Measurements from ENCODE around the gene DMAC2L. TPM values are rescaled to one million over a fixed set of nuclear protein-coding genes. Genes with fewer than 3 reads are reported as not detected.

Gene DMAC2L
- total RNA-seq, 4 donors from 2014 or later = 7.7 to 23.9 (median 15.7) TPM

DNA sequence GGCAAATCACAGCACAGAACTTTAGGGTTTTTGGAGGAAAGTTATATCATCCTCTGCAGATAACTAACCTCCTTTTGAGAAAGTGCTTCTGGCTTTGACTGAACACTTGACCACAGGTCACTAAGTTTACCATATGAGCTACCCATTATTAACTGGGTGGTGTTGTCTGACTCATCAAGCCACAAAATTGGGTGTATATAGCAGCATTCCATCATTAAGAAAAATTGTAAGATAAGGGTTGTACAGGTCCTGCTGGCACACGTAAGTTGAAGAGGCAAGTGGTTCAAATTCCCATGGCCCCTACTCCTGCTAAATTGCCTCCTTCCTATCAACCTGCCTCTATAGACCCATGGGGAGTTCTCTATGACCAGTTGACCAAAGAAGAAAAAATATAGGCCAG is 39.6 kb upstream of the DMAC2L start:
- Histone ChIP-seq H3K4me3 (no peak overlapping the region), H3K4me1 (no peaks in the 10 kb centered on the region), H3K27ac (no peak overlapping the region), H3K27me3 (no peaks in the 10 kb centered on the region), H3K9me3 (no peaks in the 10 kb centered on the region), H3K36me3 (no peaks in the 10 kb centered on the region)
- TF ChIP-seq, protein P1, sequence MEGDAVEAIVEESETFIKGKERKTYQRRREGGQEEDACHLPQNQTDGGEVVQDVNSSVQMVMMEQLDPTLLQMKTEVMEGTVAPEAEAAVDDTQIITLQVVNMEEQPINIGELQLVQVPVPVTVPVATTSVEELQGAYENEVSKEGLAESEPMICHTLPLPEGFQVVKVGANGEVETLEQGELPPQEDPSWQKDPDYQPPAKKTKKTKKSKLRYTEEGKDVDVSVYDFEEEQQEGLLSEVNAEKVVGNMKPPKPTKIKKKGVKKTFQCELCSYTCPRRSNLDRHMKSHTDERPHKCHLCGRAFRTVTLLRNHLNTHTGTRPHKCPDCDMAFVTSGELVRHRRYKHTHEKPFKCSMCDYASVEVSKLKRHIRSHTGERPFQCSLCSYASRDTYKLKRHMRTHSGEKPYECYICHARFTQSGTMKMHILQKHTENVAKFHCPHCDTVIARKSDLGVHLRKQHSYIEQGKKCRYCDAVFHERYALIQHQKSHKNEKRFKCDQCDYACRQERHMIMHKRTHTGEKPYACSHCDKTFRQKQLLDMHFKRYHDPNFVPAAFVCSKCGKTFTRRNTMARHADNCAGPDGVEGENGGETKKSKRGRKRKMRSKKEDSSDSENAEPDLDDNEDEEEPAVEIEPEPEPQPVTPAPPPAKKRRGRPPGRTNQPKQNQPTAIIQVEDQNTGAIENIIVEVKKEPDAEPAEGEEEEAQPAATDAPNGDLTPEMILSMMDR (IDR thresholded peaks at IDR 0.05) = no peak
- TF ChIP-seq POLR2A (IDR thresholded peaks at IDR 0.05) = no peak
- DNase-seq = no peak

DNA sequence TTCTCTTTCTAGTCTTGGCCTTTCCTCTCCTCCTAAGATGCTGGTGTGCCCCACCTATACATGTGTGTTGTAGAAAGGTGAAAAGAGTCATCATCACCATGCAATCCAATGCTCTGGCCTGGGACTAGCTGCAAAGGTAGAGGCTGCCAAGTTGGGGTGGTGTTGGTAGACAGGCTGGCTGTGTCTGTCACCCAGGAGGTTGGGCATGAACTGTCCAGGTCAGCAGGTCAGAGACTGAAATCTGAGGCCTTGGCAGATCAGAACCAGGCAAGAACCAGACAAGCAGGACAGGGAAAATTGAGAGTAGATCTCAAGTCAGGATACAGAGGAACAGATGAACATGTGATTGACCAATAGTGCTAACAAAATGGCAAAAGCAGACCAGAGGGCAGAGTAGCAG is 26.3 kb upstream of the DMAC2L start:
- H3K4me1 ChIP-seq = no peaks in the 10 kb centered on the region
- no peaks in the 10 kb centered on the region for H3K36me3 ChIP-seq
- H3K27ac ChIP-seq = no peak overlapping the region
- DNase-seq = no peak
- no peaks in the 10 kb centered on the region for H3K9me3 ChIP-seq
- no peak for TF ChIP-seq POLR2A (IDR thresholded peaks at IDR 0.05)
- TF ChIP-seq, protein P1 (IDR thresholded peaks at IDR 0.05) = no peak
- no peaks in the 10 kb centered on the region for H3K27me3 ChIP-seq
- H3K4me3 ChIP-seq = no peak overlapping the region

DNA sequence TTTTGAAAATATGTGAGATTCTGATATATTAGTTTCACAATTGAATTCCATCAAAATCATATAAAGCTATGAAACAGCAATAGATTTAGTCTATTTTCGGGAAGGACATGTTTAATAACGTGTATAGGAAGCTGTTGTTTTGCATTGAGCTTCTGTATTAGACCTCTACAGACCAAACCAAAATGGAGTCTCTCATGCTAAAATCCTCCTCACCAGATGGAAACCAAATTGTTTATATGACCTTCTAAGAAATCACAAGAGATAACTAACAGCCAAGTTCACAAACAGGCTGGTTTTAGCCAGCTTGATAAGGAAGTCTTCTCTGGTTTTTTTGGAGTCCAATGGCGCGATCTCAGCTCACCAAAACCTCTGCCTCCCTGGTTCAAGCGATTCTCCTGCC is 24.0 kb upstream of the DMAC2L start:
- DNase-seq = no peak
- no peaks in the 10 kb centered on the region for H3K27me3 ChIP-seq
- H3K4me3 ChIP-seq = no peak overlapping the region
- no peaks in the 10 kb centered on the region for H3K4me1 ChIP-seq
- TF ChIP-seq, protein P1 (IDR thresholded peaks at IDR 0.05) = no peak
- TF ChIP-seq POLR2A (IDR thresholded peaks at IDR 0.05) = no peak
- no peaks in the 10 kb centered on the region for H3K36me3 ChIP-seq
- H3K27ac ChIP-seq = no peak overlapping the region
- H3K9me3 ChIP-seq = no peaks in the 10 kb centered on the region

DNA sequence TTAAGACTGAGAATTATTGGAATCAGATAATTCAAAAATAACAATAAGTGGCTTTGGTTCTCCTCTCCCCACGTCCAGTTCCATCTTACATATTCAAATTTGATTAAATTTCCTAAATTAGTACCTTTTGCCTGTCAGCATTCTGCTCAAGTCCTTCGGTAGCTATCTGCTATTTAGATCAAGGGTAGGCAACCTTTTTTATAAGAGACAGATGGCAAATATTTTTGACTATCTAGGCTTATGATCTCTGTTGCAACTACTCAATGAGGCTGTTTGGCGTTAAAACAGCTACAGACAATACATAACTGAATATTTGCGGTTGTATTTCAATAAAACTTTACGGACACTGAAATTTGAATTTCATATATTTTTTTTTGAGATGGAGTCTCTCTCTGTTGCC is 21.8 kb upstream of the DMAC2L start:
- Histone ChIP-seq H3K36me3 (no peaks in the 10 kb centered on the region), H3K9me3 (no peaks in the 10 kb centered on the region), H3K27ac (no peak overlapping the region), H3K4me3 (no peak overlapping the region), H3K4me1 (no peaks in the 10 kb centered on the region), H3K27me3 (no peaks in the 10 kb centered on the region)
- DNase-seq = no peak
- TF ChIP-seq, protein P1 (IDR thresholded peaks at IDR 0.05) = no peak
- no peak for TF ChIP-seq POLR2A (IDR thresholded peaks at IDR 0.05)

DNA sequence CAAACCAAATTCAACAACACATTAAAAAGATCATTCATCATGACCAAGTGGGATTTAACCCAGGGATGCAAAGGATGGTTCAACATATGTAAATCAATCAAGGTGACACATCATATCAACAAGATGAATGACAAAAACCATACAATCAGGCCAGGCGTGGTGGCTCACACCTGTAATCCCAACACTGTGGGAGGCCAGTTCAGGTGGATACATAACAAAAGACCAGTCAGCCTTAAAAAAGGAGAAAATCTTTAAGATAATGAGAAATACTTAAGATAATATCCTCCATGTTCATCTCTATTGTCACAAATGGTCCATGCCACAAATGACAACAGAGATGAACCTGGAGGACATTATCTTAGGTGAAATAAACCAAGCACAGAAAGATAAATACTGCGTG is 12.5 kb upstream of the DMAC2L start:
- H3K9me3 ChIP-seq = no peaks in the 10 kb centered on the region
- no peak overlapping the region for H3K4me3 ChIP-seq
- no peak for TF ChIP-seq POLR2A (IDR thresholded peaks at IDR 0.05)
- TF ChIP-seq, protein P1 (IDR thresholded peaks at IDR 0.05) = no peak
- H3K27me3 ChIP-seq = no peaks in the 10 kb centered on the region
- no peak overlapping the region for H3K27ac ChIP-seq
- no peaks in the 10 kb centered on the region for H3K36me3 ChIP-seq
- H3K4me1 ChIP-seq = no peaks in the 10 kb centered on the region
- no peak for DNase-seq

DNA sequence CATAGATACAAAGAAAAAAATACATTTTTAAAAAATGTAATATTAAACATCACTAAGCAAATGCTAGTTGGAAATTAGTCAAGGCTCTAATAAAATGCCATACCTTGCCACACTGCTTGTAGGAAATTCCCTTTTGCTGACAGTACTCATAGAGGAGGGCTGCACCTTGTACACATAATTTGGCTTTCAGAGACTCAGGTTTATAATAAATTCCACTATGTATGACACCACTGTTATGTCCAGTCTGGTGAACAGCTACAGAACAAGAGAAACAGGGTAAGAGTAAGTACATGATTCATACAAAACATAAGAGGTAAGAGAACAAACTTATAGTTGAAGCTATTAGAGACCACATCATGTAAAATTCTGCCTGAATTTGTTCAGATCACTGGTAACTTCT is 10.2 kb upstream of the DMAC2L start:
- Histone ChIP-seq H3K9me3 (no peaks in the 10 kb centered on the region), H3K4me1 (no peaks in the 10 kb centered on the region), H3K4me3 (no peak overlapping the region), H3K27ac (no peak overlapping the region), H3K27me3 (no peaks in the 10 kb centered on the region), H3K36me3 (no peaks in the 10 kb centered on the region)
- TF ChIP-seq, protein P1 (IDR thresholded peaks at IDR 0.05) = no peak
- TF ChIP-seq POLR2A (IDR thresholded peaks at IDR 0.05) = no peak
- no peak for DNase-seq

Measured in Peyer's patch (tissue), 4 donors.